HCT116 (cell line): ENCODE data around the gene MLPH. TPM values are rescaled to one million over a fixed set of nuclear protein-coding genes. Genes with fewer than 3 reads are reported as not detected.

Experiments
- ATAC-seq: fragments of 200-7000 bp; cut with Tn5 transposase; 2 replicates; pipeline ENCODE4 v1.9.1; 2020; ENCODE audit warnings: mild to moderate bottlenecking, moderate library complexity
- BruUV-seq: library from RNA; stranded (reverse); fragments of 400-500 nt; replicated peaks from 2 replicates; lab custom pipeline; 2021; lab: Mats Ljungman, UMichigan
- CTCF ChIA-PET: fragments of 300-600 bp; sonication (Branson Sonifier 250); formaldehyde crosslinking; loops from one replicate; lab custom pipeline; 2021; ENCODE audit warnings: antibody characterized with exemption; lab: Charles Lee
- POLR2A ChIA-PET: fragments of 300-600, 350-600 bp; sonication (Branson Sonifier 250); formaldehyde crosslinking; loops from one replicate; lab custom pipeline; 2021; ENCODE audit warnings: antibody characterized with exemption; lab: Charles Lee
- RAD21 ChIA-PET, 2 experiments: fragments of 300-600 bp; sonication (Branson Sonifier 250); formaldehyde crosslinking; loops; one replicate each; lab custom pipeline; 2023; ENCODE audit warnings: low total read pairs in 2 of 2; ENCODE audit not compliant: uncharacterized antibody in 2 of 2, unreplicated experiment in 2 of 2, low non-redundant PET in 1 of 2; lab: Charles Lee
- DNase-seq: peaks from one replicate; pipeline ENCODE4 v3.0.0-alpha.2; 2010; ENCODE audit warnings: low read depth, low spot score
- H2AFZ ChIP-seq: fragments of 200-600 bp; shearing (Covaris generic), sonication (generic); 2 replicates; pipeline ENCODE4 v1.6.1; 2017; ENCODE audit warnings: low read depth, mixed run types, mixed read lengths, antibody characterized with exemption, low read length; ENCODE audit not compliant: poor library complexity, severe bottlenecking
- H3K27ac ChIP-seq: 2 replicates; pipeline ENCODE4 v1.5.1; 2012; ENCODE audit warnings: low read depth, low read length
- H3K27me3 ChIP-seq: fragments of 200-600 bp; sonication (generic); 2 replicates; pipeline ENCODE4 v1.6.1; 2016; ENCODE audit warnings: mixed run types, low read length, mixed read lengths; ENCODE audit not compliant: insufficient read depth
- H3K36me3 ChIP-seq, 2 experiments: fragments of 200-500 bp in 1 of 2; fragments of 200-600 bp in 1 of 2; sonication (Bioruptor generic) in 1 of 2; sonication (generic) in 1 of 2; 2 replicates each; pipeline versions ENCODE4 v1.5.1 to v1.6.1; 2014 to 2016; ENCODE audit warnings: low read length in 2 of 2, inconsistent platforms in 1 of 2, mixed read lengths in 1 of 2, mixed run types in 1 of 2; ENCODE audit not compliant: insufficient read depth in 2 of 2, control insufficient read depth in 1 of 2
- H3K4me1 ChIP-seq, 2 experiments: fragments of 200-600 bp in 1 of 2; sonication (generic) in 1 of 2; 2 replicates each; pipeline versions ENCODE4 v1.5.1 to v1.6.1; 2012 to 2017; ENCODE audit warnings: low read length in 2 of 2, inconsistent platforms in 1 of 2, mild to moderate bottlenecking in 1 of 2, mixed read lengths in 1 of 2, mixed run types in 1 of 2, moderate library complexity in 1 of 2; ENCODE audit not compliant: insufficient read depth in 2 of 2, control insufficient read depth in 1 of 2
- H3K4me2 ChIP-seq: fragments of 200-600 bp; sonication (generic); 2 replicates; pipeline ENCODE4 v1.6.1; 2017; ENCODE audit warnings: mixed run types, low read length, mixed read lengths
- H3K4me3 ChIP-seq, 2 experiments: fragments of 200-600 bp in 1 of 2; sonication (generic) in 1 of 2; replicated peaks in 1 of 2; 2 replicates each; pipeline ENCODE4 v1.5.1; 2011 to 2016; ENCODE audit warnings: low read length in 2 of 2, control low read depth in 1 of 2, low read depth in 1 of 2, mild to moderate bottlenecking in 1 of 2, mixed read lengths in 1 of 2, mixed run types in 1 of 2
- H3K79me2 ChIP-seq: fragments of 200-600 bp; sonication (generic); 2 replicates; pipeline ENCODE4 v1.6.1; 2017; ENCODE audit warnings: mild to moderate bottlenecking, mixed run types, low read length, moderate library complexity, mixed read lengths; ENCODE audit not compliant: insufficient read depth
- H3K9ac ChIP-seq: fragments of 200-600 bp; sonication (generic); 2 replicates; pipeline ENCODE4 v1.6.1; 2016; ENCODE audit warnings: low read length, mixed read lengths
- H3K9me2 ChIP-seq: fragments of 200-600 bp; sonication (generic), shearing (Covaris generic); 2 replicates; pipeline ENCODE4 v1.6.1; 2017; ENCODE audit warnings: mixed run types, mild to moderate bottlenecking, moderate library complexity; ENCODE audit not compliant: insufficient read depth
- H3K9me3 ChIP-seq, 2 experiments: fragments of 200-500 bp in 1 of 2; fragments of 200-600 bp in 1 of 2; sonication (Bioruptor generic) in 1 of 2; sonication (generic) in 1 of 2; 2 replicates each; pipeline ENCODE4 v1.6.1; 2014 to 2017; ENCODE audit warnings: low read length in 2 of 2, mixed read lengths in 2 of 2, inconsistent platforms in 1 of 2, low read depth in 1 of 2, mild to moderate bottlenecking in 1 of 2, mixed run types in 1 of 2, moderate library complexity in 1 of 2; ENCODE audit not compliant: control insufficient read depth in 1 of 2, insufficient read depth in 1 of 2
- H4K20me1 ChIP-seq: fragments of 200-600 bp; sonication (generic), shearing (Covaris generic); 2 replicates; pipeline ENCODE4 v1.6.1; 2017; ENCODE audit warnings: mixed run types, mild to moderate bottlenecking, moderate library complexity; ENCODE audit not compliant: insufficient read depth
- CTCF ChIP-seq, 3 experiments: fragments of 200-600 bp in 1 of 3; sonication (generic) in 1 of 3; IDR thresholded peaks in 2 of 3; conservative IDR thresholded peaks in 1 of 3; 2 replicates each; pipeline ENCODE4 v1.5.1; 2012 to 2017; ENCODE audit warnings: low read depth in 2 of 3, low read length in 2 of 3, antibody characterized with exemption in 1 of 3, borderline replicate concordance in 1 of 3, control low read depth in 1 of 3, mild to moderate bottlenecking in 1 of 3, mixed read lengths in 1 of 3, mixed run types in 1 of 3, moderate library complexity in 1 of 3; ENCODE audit not compliant: insufficient read depth in 1 of 3
- EZH2 ChIP-seq: fragments of 200-600 bp; sonication (generic); IDR thresholded peaks from 2 replicates; pipeline ENCODE4 v1.6.1; 2017; ENCODE audit warnings: antibody characterized with exemption, mixed run types
- EZH2phosphoT487 ChIP-seq: fragments of 200-600 bp; IDR thresholded peaks from 2 replicates; pipeline ENCODE4 v1.6.1; 2018; ENCODE audit warnings: antibody characterized with exemption, borderline replicate concordance
- MAX ChIP-seq: IDR thresholded peaks from 2 replicates; pipeline ENCODE4 v1.6.1; 2012
- POLR2AphosphoS5 ChIP-seq: IDR thresholded peaks from 2 replicates; pipeline ENCODE4 v1.6.1; 2011; ENCODE audit warnings: mild to moderate bottlenecking, low read depth, low read length, moderate library complexity
- YY1 ChIP-seq: IDR thresholded peaks from 2 replicates; pipeline ENCODE4 v1.6.1; 2011; ENCODE audit warnings: low read length, low read depth, moderate library complexity, mild to moderate bottlenecking; ENCODE audit not compliant: insufficient replicate concordance; ENCODE audit errors: extremely low read depth
- intact Hi-C: fragments of 100-400 bp; cut with micrococcal nuclease; formaldehyde crosslinking; loops from 2 replicates; pipeline ENCODE4 v1.10.0; 2022
- total RNA-seq: library from RNA; stranded (reverse); gene quantifications from one replicate; pipeline ENCODE4 v1.2.1, GENCODE V29; 2021; ENCODE audit not compliant: unreplicated experiment
- TF ChIP-seq, protein P1 (sequence below): IDR thresholded peaks from 2 replicates; pipeline ENCODE4 v1.6.1; 2012
- TF ChIP-seq, protein P2 (sequence below): IDR thresholded peaks from 2 replicates; pipeline ENCODE4 v1.6.1; 2012; ENCODE audit warnings: low read depth
- TF ChIP-seq, protein P3 (sequence below): IDR thresholded peaks from 2 replicates; pipeline ENCODE4 v1.6.1; 2011; ENCODE audit warnings: mild to moderate bottlenecking, low read length, moderate library complexity; ENCODE audit not compliant: insufficient replicate concordance; ENCODE audit errors: extremely low read depth

Gene MLPH
- total RNA-seq, 1 experiment from 2014 or later: 81.4 TPM

DNA sequence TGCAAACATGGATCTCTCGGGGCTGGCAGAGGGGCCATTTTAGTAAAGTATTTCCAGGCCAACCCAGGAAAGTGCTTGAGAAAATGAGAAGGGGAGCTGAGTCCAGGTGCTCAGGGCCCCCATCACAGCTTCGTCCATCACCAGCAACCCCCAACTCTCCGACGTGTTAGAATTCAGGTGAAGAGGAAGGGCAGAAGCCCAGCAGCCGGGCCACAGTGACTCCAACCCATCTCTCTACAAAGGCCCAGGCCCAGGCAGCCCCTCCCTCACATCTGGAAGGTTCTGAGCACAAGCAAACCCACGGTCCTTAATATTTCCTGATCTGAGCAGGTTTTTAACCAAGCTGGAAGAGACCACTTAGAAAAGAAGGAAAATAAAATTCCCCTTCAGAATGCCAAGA lies 38.4 kb upstream of the MLPH start:
- ChIA-PET CTCF (no interaction called here), POLR2A (no interaction called here), RAD21 (no interaction called here)
- no peaks in the 10 kb centered on the region for H3K27me3 ChIP-seq
- H3K4me3 ChIP-seq: no peak overlapping the region
- DNase-seq: no peak
- no peak overlapping the region for H2AFZ ChIP-seq
- intact Hi-C loops: no loop called here
- no peak overlapping the region for H3K27ac ChIP-seq
- TF ChIP-seq, protein P1, sequence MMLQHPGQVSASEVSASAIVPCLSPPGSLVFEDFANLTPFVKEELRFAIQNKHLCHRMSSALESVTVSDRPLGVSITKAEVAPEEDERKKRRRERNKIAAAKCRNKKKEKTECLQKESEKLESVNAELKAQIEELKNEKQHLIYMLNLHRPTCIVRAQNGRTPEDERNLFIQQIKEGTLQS: no peak
- TF ChIP-seq POLR2AphosphoS5: no peak
- TF ChIP-seq, protein P2, sequence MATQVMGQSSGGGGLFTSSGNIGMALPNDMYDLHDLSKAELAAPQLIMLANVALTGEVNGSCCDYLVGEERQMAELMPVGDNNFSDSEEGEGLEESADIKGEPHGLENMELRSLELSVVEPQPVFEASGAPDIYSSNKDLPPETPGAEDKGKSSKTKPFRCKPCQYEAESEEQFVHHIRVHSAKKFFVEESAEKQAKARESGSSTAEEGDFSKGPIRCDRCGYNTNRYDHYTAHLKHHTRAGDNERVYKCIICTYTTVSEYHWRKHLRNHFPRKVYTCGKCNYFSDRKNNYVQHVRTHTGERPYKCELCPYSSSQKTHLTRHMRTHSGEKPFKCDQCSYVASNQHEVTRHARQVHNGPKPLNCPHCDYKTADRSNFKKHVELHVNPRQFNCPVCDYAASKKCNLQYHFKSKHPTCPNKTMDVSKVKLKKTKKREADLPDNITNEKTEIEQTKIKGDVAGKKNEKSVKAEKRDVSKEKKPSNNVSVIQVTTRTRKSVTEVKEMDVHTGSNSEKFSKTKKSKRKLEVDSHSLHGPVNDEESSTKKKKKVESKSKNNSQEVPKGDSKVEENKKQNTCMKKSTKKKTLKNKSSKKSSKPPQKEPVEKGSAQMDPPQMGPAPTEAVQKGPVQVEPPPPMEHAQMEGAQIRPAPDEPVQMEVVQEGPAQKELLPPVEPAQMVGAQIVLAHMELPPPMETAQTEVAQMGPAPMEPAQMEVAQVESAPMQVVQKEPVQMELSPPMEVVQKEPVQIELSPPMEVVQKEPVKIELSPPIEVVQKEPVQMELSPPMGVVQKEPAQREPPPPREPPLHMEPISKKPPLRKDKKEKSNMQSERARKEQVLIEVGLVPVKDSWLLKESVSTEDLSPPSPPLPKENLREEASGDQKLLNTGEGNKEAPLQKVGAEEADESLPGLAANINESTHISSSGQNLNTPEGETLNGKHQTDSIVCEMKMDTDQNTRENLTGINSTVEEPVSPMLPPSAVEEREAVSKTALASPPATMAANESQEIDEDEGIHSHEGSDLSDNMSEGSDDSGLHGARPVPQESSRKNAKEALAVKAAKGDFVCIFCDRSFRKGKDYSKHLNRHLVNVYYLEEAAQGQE: no peak
- no peaks in the 10 kb centered on the region for H4K20me1 ChIP-seq
- no peaks in the 10 kb centered on the region for H3K9me2 ChIP-seq
- no peaks in the 10 kb centered on the region for H3K36me3 ChIP-seq
- no peaks in the 10 kb centered on the region for H3K9me3 ChIP-seq
- H3K79me2 ChIP-seq: no peaks in the 10 kb centered on the region
- no TSS peak for BruUV-seq
- H3K9ac ChIP-seq: no peak overlapping the region
- H3K4me2 ChIP-seq: no peak overlapping the region
- no peak for ATAC-seq
- no peaks in the 10 kb centered on the region for H3K4me1 ChIP-seq

DNA sequence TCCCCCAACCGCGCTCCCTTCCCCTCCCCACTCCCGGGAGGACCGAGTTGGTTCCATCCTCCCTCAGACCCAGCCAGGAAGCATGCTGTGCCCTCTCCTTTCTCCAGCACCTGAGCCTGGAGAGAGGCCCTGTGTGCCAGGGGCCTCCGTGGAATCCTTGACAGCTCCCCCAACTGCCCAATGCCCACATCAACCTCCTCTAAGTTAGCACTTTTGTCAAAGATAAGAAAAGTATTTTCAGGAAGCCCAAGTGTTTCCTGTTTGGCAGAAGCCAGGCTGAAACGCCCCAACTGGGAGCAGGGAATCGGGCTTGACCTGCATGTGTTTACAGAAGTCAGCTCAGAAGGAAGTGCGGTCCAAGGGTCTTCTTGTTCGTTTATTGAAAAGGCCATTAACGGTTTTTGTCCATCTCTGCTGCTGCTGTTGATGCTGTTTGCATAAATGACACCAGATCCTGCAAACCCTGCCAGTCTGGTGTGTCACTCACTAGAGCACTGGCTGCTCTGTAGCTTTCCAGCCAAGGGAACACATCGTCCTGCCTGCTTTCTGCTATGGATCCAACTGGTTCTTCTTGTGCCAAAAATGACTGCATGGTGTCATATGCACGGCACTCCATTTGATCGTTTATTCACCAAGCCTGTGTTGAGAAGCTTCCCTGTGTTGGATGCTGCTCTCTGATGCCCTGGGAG lies 37.7 kb upstream of the MLPH start:
- BruUV-seq: no TSS peak
- RAD21 ChIA-PET: no interaction called here
- Histone ChIP-seq H3K4me1 (no peaks in the 10 kb centered on the region), H3K9me3 (no peaks in the 10 kb centered on the region), H3K9me2 (no peaks in the 10 kb centered on the region), H3K79me2 (no peaks in the 10 kb centered on the region), H4K20me1 (no peaks in the 10 kb centered on the region), H2AFZ (no peak overlapping the region), H3K4me2 (no peak overlapping the region), H3K27ac (no peak overlapping the region), H3K4me3 (no peak overlapping the region), H3K27me3 (no peaks in the 10 kb centered on the region), H3K36me3 (no peaks in the 10 kb centered on the region), H3K9ac (no peak overlapping the region)
- ATAC-seq (no peak), DNase-seq (no peak)
- CTCF ChIA-PET: no interaction called here
- POLR2A ChIA-PET: no interaction called here
- intact Hi-C loops: no loop called here
- TF ChIP-seq YY1 (no peak), EZH2 (no peak), MAX (no peak), POLR2AphosphoS5 (no peak), CTCF (IDR thresholded peaks at IDR 0.05 in 2 of 3, conservative IDR thresholded peaks at IDR 0.05 in 1 of 3; ENCODE audit: borderline replicate concordance in 1 of 3, insufficient read depth in 1 of 3, low read depth in 2 of 3, low read length in 2 of 3) (no peak), EZH2phosphoT487 (no peak)
- TF ChIP-seq, protein P3, sequence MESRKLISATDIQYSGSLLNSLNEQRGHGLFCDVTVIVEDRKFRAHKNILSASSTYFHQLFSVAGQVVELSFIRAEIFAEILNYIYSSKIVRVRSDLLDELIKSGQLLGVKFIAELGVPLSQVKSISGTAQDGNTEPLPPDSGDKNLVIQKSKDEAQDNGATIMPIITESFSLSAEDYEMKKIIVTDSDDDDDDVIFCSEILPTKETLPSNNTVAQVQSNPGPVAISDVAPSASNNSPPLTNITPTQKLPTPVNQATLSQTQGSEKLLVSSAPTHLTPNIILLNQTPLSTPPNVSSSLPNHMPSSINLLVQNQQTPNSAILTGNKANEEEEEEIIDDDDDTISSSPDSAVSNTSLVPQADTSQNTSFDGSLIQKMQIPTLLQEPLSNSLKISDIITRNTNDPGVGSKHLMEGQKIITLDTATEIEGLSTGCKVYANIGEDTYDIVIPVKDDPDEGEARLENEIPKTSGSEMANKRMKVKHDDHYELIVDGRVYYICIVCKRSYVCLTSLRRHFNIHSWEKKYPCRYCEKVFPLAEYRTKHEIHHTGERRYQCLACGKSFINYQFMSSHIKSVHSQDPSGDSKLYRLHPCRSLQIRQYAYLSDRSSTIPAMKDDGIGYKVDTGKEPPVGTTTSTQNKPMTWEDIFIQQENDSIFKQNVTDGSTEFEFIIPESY: no peak
